Urothelium cell line (cell line): ENCODE measurements around the gene NOS2.
"Not testable (repeated sequence)": the region's sequence is repeated elsewhere in the genome, so short reads cannot be mapped to it uniquely, and the experiment has no call there.

Source experiments
- DNase-seq: peaks from one replicate; pipeline ENCODE4 v3.0.0; 2011; ENCODE audit warnings: low spot score, mixed read lengths
- FAIRE-seq: peaks from 2 replicates; lab custom pipeline; 2011; peaks lifted over from hg19 to GRCh38; lab: Jason Lieb, UNC

NOS2 gene

GRCh38 chr17:27740541-27740940 lies 59.8 kb downstream of the NOS2 start:
- not testable (repeated sequence) for DNase-seq, FAIRE-seq

DNA sequence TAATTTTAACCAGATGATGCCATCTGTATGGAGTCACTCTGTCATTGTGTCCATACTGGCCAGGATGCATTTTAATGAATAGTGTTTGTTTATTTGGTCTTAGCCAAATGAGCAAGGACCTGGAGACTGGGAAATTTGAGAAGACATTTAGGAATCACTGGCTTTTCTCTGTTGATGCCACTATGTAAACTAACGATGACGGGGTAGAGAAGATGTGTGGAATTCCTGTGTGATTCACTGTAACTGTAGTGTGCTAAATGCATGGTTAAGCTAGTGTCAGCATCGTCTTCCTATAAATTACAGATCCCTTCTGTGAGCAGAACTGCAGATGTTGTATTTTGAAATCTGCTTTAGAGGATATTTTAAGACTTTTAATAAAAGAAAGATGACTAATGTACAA lies 66.6 kb downstream of the NOS2 start:
- no peak for DNase-seq
- no peak for FAIRE-seq

DNA sequence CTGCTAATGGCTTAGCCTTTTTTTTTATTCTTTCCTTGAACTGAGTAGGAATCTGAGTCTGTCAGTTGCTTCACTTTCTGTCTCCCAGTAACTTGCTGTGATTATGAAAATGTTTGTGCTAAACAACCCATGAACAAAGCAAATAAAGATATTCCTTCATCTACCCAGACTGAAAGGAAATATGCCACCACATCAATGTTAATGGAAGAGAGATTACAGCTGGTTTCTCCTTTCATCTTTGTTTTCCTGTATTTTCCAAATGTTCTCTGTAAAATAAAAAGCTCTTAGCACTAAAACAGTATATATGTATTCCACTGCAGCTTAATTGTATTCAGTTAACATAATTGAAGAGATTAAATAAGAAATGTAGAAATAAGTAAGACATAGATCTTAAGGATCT lies 67.6 kb downstream of the NOS2 start:
- not testable (repeated sequence) for DNase-seq, FAIRE-seq

DNA sequence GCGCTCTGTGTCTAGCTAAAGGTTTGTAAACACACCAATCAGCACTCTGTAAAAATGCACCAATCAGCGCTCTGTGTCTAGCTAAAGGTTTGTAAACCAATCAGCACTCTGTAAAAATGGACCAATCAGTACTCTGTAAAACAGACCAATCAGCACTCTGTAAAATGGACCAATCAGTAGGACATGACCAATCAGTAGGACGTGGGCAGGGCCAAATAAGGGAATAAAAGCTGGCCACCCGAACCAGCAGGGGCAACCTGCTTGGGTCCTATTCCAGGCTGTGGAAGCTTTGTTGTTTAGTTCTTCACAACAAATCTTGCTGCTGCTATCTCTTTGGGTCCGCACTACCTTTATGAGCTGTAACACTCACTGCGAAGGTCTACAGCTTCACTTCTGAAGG lies 74.3 kb downstream of the NOS2 start:
- FAIRE-seq, DNase-seq: not testable (repeated sequence)

GRCh38 chr17:27721797-27722196 lies 78.5 kb downstream of the NOS2 start:
- DNase-seq (no peak), FAIRE-seq (no peak)
